Liver (tissue), 3 donors: ENCODE measurements around the gene PDE10A.

Experiments used
- ATF3 ChIP-seq: IDR thresholded peaks from 2 replicates; pipeline ENCODE4 v1.6.1; 2016; ENCODE audit warnings: antibody characterized with exemption
- CTCF ChIP-seq: fragments of 150-350 bp; IDR thresholded peaks from 2 replicates; pipeline ENCODE4 v1.5.1; 2017; ENCODE audit warnings: improper control_type of control experiment, low read depth, low read length; ENCODE audit not compliant: missing input control
- FOXA1 ChIP-seq: IDR thresholded peaks from 2 replicates; pipeline ENCODE4 v1.6.1; 2016; ENCODE audit warnings: antibody characterized with exemption
- HNF4A ChIP-seq, 2 donors: conservative IDR thresholded peaks; 2 replicates each; pipeline ENCODE4 v1.6.1; 2016; ENCODE audit warnings: antibody characterized with exemption in 2 of 2, mild to moderate bottlenecking in 2 of 2
- MAX ChIP-seq: IDR thresholded peaks from 2 replicates; pipeline ENCODE4 v1.6.1; 2016; ENCODE audit warnings: antibody characterized with exemption
- RAD21 ChIP-seq, 2 donors: IDR thresholded peaks; 2 replicates each; pipeline ENCODE4 v1.6.1; 2016; ENCODE audit warnings: antibody characterized with exemption in 2 of 2, mild to moderate bottlenecking in 2 of 2
- REST ChIP-seq: IDR thresholded peaks from 2 replicates; pipeline ENCODE4 v1.6.1; 2016; ENCODE audit warnings: antibody characterized with exemption, mild to moderate bottlenecking
- SP1 ChIP-seq: IDR thresholded peaks from 2 replicates; pipeline ENCODE4 v1.6.1; 2018; ENCODE audit warnings: antibody characterized with exemption, mild to moderate bottlenecking
- TAF1 ChIP-seq: conservative IDR thresholded peaks from 2 replicates; pipeline ENCODE4 v1.6.1; 2016; ENCODE audit warnings: antibody characterized with exemption, mild to moderate bottlenecking
- ZBTB33 ChIP-seq: IDR thresholded peaks from 2 replicates; pipeline ENCODE4 v1.6.1; 2016; ENCODE audit warnings: antibody characterized with exemption
- donor health status: healthy.
- donor health status: healthy.

- no peak for TF ChIP-seq CTCF
- TF ChIP-seq FOXA1 = no peak
- TF ChIP-seq HNF4A (conservative IDR thresholded peaks at IDR 0.05) = no peak
- TF ChIP-seq RAD21 (IDR thresholded peaks at IDR 0.05) = no peak
- no peak for TF ChIP-seq ZBTB33
- no peak for TF ChIP-seq SP1
- no peak for TF ChIP-seq TAF1
- TF ChIP-seq MAX = no peak
- no peak for TF ChIP-seq REST
- TF ChIP-seq ATF3 = no peak
Measured at GRCh38 chr6:165602291-165602690, 60.8 kb downstream of the PDE10A start.
